Activated naive CD8-positive, alpha-beta T cell treated with anti-CD3 and anti-CD28 coated beads for 36 hours (primary cell): ENCODE measurements around the gene BBS2. TPM values are rescaled to one million over a fixed set of nuclear protein-coding genes. Genes with fewer than 3 reads are reported as not detected.

Source experiments
- DNase-seq: peaks from one replicate; pipeline ENCODE4 v3.0.0; 2021
- H3K27ac Mint-ChIP-seq: one replicate; pipeline ENCODE4 v1.8.0; 2022; ENCODE audit warnings: mild to moderate bottlenecking, moderate library complexity, mixed read lengths
- H3K27me3 Mint-ChIP-seq: one replicate; pipeline ENCODE4 v1.8.0; 2022; ENCODE audit warnings: mild to moderate bottlenecking, mixed read lengths
- H3K36me3 Mint-ChIP-seq: one replicate; pipeline ENCODE4 v1.8.0; 2021; ENCODE audit warnings: mild to moderate bottlenecking, mixed read lengths
- H3K4me1 Mint-ChIP-seq: one replicate; pipeline ENCODE4 v1.8.0; 2021; ENCODE audit warnings: mixed read lengths
- H3K4me3 Mint-ChIP-seq: one replicate; pipeline ENCODE4 v1.8.0; 2022; ENCODE audit warnings: mild to moderate bottlenecking, moderate library complexity, mixed read lengths
- H3K9me3 Mint-ChIP-seq: one replicate; pipeline ENCODE4 v1.8.0; 2022; ENCODE audit warnings: mixed read lengths
- total RNA-seq, 2 experiments: library from RNA; stranded (reverse); gene quantifications; one replicate each; pipeline ENCODE4 v1.2.3, GENCODE V29; 2021

Gene BBS2
- total RNA-seq, 2 experiments from 2014 or later, result 9.3 to 9.6 TPM

DNA sequence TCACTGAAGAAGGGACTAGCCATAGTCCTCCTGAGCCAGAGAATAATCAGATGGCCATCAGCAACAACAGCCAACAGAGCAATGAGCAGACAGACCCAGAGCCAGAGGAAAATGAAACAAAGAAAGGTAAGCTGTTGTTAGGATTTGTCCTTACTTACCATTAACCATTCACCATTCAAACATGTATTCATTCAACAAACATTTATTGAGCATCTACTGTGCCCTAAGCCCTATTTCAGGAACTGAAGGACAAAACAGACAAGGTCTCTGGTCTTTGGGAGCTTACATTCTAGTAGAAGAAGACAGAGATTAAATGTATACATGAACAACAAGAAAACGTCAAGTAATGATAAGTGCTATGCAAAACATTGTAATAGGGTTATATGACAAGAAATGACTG lies 49.2 kb downstream of the BBS2 start:
- no peak overlapping the region for H3K4me3 Mint-ChIP-seq
- peaks cover 1% of the 10 kb centered on the region for H3K4me1 Mint-ChIP-seq
- H3K36me3 Mint-ChIP-seq, result peaks cover 39% of the 10 kb centered on the region
- no peaks in the 10 kb centered on the region for H3K27me3 Mint-ChIP-seq
- no peaks in the 10 kb centered on the region for H3K9me3 Mint-ChIP-seq
- no peak overlapping the region for H3K27ac Mint-ChIP-seq
- no peak for DNase-seq

GRCh38 chr16:56470232-56470631 lies 49.6 kb downstream of the BBS2 start:
- H3K4me1 Mint-ChIP-seq, result peaks cover 1% of the 10 kb centered on the region
- H3K27ac Mint-ChIP-seq, result no peak overlapping the region
- H3K36me3 Mint-ChIP-seq, result peaks cover 40% of the 10 kb centered on the region
- no peak overlapping the region for H3K4me3 Mint-ChIP-seq
- no peaks in the 10 kb centered on the region for H3K9me3 Mint-ChIP-seq
- no peak for DNase-seq
- H3K27me3 Mint-ChIP-seq, result no peaks in the 10 kb centered on the region

- Mint-ChIP-seq H3K27me3 (no peaks in the 10 kb centered on the region), H3K4me1 (peaks cover 1% of the 10 kb centered on the region), H3K27ac (no peak overlapping the region), H3K4me3 (no peak overlapping the region), H3K36me3 (peaks cover 36% of the 10 kb centered on the region), H3K9me3 (no peaks in the 10 kb centered on the region)
- DNase-seq, result no peak
Observed at GRCh38 chr16:56469748-56470147, 50.1 kb downstream of the BBS2 start.

- Mint-ChIP-seq H3K4me1 (peaks cover 1% of the 10 kb centered on the region), H3K27ac (no peak overlapping the region)
Observed at GRCh38 chr16:56468800-56469199, 51.0 kb downstream of the BBS2 start.

DNA sequence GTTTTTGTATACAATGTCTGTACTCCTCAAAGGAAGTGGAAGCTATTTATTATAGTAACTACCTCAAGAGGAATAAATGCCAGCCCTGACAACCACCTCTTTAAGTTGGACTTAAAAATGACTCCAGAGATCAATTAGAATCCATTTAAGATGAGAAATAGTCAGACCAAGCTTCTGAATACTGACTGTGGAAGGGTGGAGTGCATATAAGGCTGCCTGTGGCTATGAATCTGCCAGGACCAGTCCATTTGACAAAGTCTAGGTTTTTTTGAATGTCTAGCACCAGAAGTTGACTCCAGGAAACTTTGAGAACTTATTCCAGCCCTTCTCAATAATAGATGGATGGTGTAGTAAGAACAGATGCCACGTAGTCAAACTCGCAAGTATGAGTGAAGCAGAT lies 53.5 kb downstream of the BBS2 start:
- Mint-ChIP-seq H3K9me3 (no peaks in the 10 kb centered on the region), H3K27ac (no peak overlapping the region), H3K27me3 (no peaks in the 10 kb centered on the region), H3K4me1 (no peaks in the 10 kb centered on the region), H3K4me3 (no peak overlapping the region), H3K36me3 (peaks cover 35% of the 10 kb centered on the region)
- DNase-seq, result no peak

More at GRCh38 chr16:56468800-56469199, 51.0 kb downstream of the BBS2 start:
- H3K36me3 Mint-ChIP-seq, result peaks cover 41% of the 10 kb centered on the region
- no peaks in the 10 kb centered on the region for H3K9me3 Mint-ChIP-seq
- H3K4me3 Mint-ChIP-seq, result no peak overlapping the region
- no peaks in the 10 kb centered on the region for H3K27me3 Mint-ChIP-seq
- DNase-seq, result no peak

DNA sequence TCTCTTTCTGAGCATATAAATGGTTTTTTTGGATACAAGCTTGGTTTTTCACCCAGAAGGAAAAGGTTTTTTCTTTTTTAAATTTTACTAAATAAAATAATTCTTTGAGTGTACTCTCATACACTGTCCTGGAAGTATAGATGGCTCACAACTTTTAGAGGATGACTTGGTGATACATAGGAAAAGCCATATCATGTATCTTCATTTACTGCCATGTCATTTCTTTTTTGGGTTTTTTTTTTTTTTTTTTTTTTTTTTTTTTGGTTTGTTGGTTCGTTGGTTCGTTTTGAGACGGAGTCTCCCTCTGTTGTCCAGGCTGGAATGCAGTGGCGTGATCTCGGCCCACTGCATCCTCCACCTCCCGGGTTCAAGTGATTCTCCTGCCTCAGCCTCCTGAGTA lies 56.7 kb downstream of the BBS2 start:
- H3K36me3 Mint-ChIP-seq, result peaks cover 24% of the 10 kb centered on the region

DNA sequence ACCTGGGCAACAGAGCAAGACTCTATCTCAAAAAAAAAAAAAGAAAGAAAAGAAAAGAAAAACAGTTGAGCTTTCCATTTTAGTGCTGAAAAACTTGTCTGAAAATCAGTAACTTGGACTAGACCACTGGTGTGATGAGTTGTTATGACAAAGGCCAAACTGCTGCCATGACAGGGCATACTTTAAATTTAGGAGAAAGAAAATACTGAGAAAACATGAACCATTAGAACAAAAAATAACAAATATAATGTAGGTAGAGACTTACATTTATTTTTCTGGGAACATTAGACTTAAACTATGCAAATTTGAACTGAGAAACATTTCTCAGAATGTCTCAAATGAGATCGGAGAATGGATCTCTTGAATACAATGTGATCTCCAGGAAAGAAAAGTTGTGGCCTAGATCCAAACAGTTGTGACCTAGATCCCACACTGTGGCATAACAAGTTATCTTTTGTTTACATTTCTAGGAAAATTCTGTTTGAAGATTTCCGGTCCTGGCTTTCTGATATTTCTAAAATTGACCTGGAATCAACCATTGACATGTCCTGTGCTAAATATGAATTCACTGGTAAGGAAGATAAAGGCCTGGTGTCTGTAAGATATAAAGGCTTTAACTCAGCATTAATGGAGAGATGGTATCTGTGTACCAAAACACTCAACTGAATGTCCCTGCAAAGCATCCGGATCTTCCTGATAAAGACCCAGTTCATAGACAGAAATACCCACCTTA lies 57.6 kb downstream of the BBS2 start:
- no peak overlapping the region for H3K4me3 Mint-ChIP-seq
- no peaks in the 10 kb centered on the region for H3K9me3 Mint-ChIP-seq
- no peaks in the 10 kb centered on the region for H3K4me1 Mint-ChIP-seq
- no peak for DNase-seq
- no peaks in the 10 kb centered on the region for H3K27me3 Mint-ChIP-seq
- H3K27ac Mint-ChIP-seq, result no peak overlapping the region
- peaks cover 29% of the 10 kb centered on the region for H3K36me3 Mint-ChIP-seq

More for the DNA sequence above, 56.7 kb downstream of the BBS2 start:
- DNase-seq, result no peak
- Mint-ChIP-seq H3K9me3 (no peaks in the 10 kb centered on the region), H3K4me3 (no peak overlapping the region), H3K27me3 (no peaks in the 10 kb centered on the region), H3K4me1 (no peaks in the 10 kb centered on the region), H3K27ac (no peak overlapping the region)

DNA sequence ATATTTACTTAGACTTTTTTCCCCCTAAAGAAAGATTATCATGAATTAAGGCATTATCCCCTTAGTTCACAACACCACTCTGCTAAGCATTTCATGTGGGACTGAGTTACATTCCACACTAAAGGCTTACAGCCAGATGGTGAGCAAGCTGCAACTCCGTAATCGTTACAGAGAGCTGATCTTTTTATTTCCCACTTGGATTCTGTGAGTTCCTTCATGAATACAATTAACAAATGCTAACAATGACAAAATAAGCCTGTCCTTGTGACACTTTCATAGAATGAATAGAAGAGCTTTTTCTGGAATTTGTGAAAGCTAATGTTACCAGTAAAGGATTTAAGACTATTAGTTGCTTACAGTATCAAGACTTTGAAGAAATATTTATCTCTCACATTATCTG lies 59.7 kb downstream of the BBS2 start:
- no peak overlapping the region for H3K4me3 Mint-ChIP-seq
- DNase-seq, result no peak
- H3K36me3 Mint-ChIP-seq, result peaks cover 39% of the 10 kb centered on the region
- H3K9me3 Mint-ChIP-seq, result no peaks in the 10 kb centered on the region
- no peaks in the 10 kb centered on the region for H3K27me3 Mint-ChIP-seq
- H3K4me1 Mint-ChIP-seq, result peaks cover 7% of the 10 kb centered on the region
- no peak overlapping the region for H3K27ac Mint-ChIP-seq

DNA sequence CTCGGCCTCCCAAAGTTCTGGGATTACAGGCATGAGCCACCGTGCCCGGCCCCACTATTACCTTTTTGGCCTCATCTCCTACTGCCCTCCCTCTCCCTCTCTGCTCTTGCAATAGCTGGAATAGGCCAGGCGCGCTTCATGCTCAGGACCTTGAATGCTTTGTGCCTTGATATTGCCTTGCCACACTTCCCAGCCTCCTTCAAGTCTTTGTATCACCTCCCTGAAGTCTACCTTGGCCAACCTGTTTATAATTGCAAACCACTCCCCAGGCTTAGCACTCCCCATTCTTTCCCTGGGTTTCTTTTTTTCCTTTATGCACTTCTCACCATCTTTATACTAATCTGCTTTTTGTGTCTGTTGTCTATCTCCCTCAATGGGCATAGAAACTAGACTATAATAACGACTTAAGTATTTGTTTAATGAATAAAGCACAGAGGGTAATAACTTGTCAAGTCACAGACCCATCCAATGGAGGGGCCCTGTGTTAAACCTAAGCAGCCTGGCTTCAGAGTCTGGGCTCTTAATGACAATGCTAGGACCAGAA lies 61.8 kb downstream of the BBS2 start:
- Mint-ChIP-seq H3K4me1 (peaks cover 10% of the 10 kb centered on the region), H3K27ac (no peak overlapping the region), H3K27me3 (no peaks in the 10 kb centered on the region), H3K4me3 (no peak overlapping the region), H3K9me3 (no peaks in the 10 kb centered on the region), H3K36me3 (peaks cover 46% of the 10 kb centered on the region)
- DNase-seq, result no peak

- Mint-ChIP-seq H3K27ac (peak overlapping the region; percentile 92), H3K4me1 (peaks cover 41% of the 10 kb centered on the region), H3K36me3 (peaks cover 54% of the 10 kb centered on the region), H3K4me3 (peak overlapping the region; percentile 94), H3K27me3 (no peaks in the 10 kb centered on the region), H3K9me3 (no peaks in the 10 kb centered on the region)
- DNase-seq, result no peak
Observed at GRCh38 chr16:56451753-56452689, 67.8 kb downstream of the BBS2 start.

- Mint-ChIP-seq H3K4me1 (peaks cover 40% of the 10 kb centered on the region), H3K36me3 (peaks cover 50% of the 10 kb centered on the region), H3K4me3 (peak within 1 kb of the TSS; percentile 94)
Observed at GRCh38 chr16:56450986-56451752, 68.7 kb downstream of the BBS2 start, which contains the start of the genes NUDT21 and OGFOD1. Gene NUDT21, minus strand, starts transcription at chr16:56451332. Its CDS starts 130 bp downstream, at chr16:56451202. Gene OGFOD1, plus strand, starts transcription at chr16:56451554. Its CDS starts 59 bp downstream, at chr16:56451613.

DNA sequence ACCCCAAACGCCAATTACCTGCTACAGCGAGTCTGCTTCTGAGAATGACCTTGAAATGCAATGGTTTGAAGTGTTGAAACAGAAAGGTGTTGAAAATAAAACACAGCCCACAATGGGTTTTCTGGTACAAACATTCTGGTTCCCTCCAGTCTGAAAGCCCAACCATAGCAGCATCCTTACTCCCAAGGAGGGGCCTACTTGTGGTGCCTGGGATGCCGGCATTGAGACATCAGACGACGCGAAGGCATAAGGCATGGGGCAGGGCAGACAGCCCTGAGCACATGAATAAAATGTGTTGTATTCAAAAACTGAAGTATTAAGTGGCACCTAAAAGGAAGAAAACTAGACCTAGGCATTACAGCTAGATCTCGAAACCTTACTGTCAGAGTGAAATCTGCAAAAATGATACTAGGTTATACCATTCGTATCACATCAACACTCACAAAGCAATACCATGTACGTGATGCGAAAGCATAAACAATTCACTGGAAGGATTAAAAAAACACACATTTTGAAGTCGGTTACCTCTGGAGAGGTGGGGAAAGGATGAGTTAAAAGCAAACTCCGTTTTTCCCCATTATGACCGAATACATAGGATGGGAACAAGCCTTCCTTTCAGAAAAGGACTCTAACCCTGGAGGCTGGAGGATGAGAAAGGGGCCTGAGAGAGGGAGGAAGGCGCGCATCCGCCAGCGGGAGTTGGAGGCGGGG lies 69.4 kb downstream of the BBS2 start:
- Mint-ChIP-seq H3K9me3 (no peaks in the 10 kb centered on the region), H3K4me1 (peaks cover 33% of the 10 kb centered on the region), H3K4me3 (peak overlapping the region; percentile 94), H3K27me3 (no peaks in the 10 kb centered on the region), H3K27ac (peak overlapping the region; percentile 92), H3K36me3 (peaks cover 42% of the 10 kb centered on the region)
- DNase-seq, result no peak

More at GRCh38 chr16:56450986-56451752, 68.7 kb downstream of the BBS2 start, which contains the start of the genes NUDT21 and OGFOD1:
- DNase-seq, result peak; percentile 93
- Mint-ChIP-seq H3K27ac (peak within 1 kb of the TSS; percentile 92), H3K27me3 (no peaks in the 10 kb centered on the region), H3K9me3 (no peaks in the 10 kb centered on the region)

DNA sequence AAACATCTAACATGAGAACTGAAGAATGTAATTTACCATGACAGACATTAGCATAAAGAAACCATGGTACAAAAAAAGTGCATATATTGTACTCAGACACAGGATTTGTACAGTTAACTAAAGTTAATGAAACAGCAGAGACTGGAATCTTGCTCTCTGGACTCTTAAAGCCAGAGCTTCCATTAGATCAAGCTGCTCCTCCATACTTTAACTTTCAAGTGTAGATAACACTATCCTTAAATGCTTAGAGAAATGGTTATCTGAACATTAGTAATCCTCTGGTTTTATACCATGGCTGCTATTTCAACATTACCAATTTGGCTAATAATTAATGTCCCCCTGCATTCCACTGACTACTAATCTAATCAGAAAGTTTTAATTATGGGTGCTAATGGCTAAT lies 71.8 kb downstream of the BBS2 start:
- Mint-ChIP-seq H3K4me1 (peaks cover 31% of the 10 kb centered on the region), H3K36me3 (peaks cover 26% of the 10 kb centered on the region), H3K4me3 (no peak overlapping the region), H3K27ac (peak overlapping the region; percentile 78), H3K27me3 (no peaks in the 10 kb centered on the region), H3K9me3 (no peaks in the 10 kb centered on the region)
- no peak for DNase-seq

GRCh38 chr16:56447286-56447685 lies 72.5 kb downstream of the BBS2 start:
- Mint-ChIP-seq H3K9me3 (no peaks in the 10 kb centered on the region), H3K4me1 (peaks cover 28% of the 10 kb centered on the region), H3K27me3 (no peaks in the 10 kb centered on the region), H3K4me3 (no peak overlapping the region), H3K36me3 (peaks cover 28% of the 10 kb centered on the region), H3K27ac (peak overlapping the region; percentile 78)
- DNase-seq, result no peak
